T-helper 2 cell treated with Interferon-gamma antibody and Interleukin-4, amounts not matched to agents 5 μg/mL and 100 μg/mL, for 36 hours (primary cell): ENCODE results near the gene FAM210B.
A peak's percentile ranks its signal among the peaks of the same experiment; 100 is the strongest.
"Not testable (repeated sequence)": the region's sequence is repeated elsewhere in the genome, so short reads cannot be mapped to it uniquely, and the experiment has no call there.

ENCODE experiments used
- DNase-seq: peaks from one replicate; pipeline ENCODE4 v3.0.0; 2021; ENCODE audit warnings: low spot score
- H3K27ac Mint-ChIP-seq: one replicate; pipeline ENCODE4 v1.8.0; 2021; ENCODE audit warnings: mild to moderate bottlenecking, mixed read lengths
- H3K27me3 Mint-ChIP-seq: one replicate; pipeline ENCODE4 v1.8.0; 2021; ENCODE audit warnings: low read depth, mixed read lengths
- H3K36me3 Mint-ChIP-seq: one replicate; pipeline ENCODE4 v1.8.0; 2021; ENCODE audit warnings: low read depth, mixed read lengths
- H3K4me1 Mint-ChIP-seq: one replicate; pipeline ENCODE4 v1.8.0; 2021; ENCODE audit warnings: low read depth, mixed read lengths
- H3K4me3 Mint-ChIP-seq: one replicate; pipeline ENCODE4 v1.8.0; 2022; ENCODE audit warnings: mild to moderate bottlenecking, moderate library complexity, mixed read lengths
- H3K9me3 Mint-ChIP-seq: one replicate; pipeline ENCODE4 v1.8.0; 2021; ENCODE audit warnings: mixed read lengths

FAM210B gene

GRCh38 chr20:56391596-56392131, 32.9 kb downstream of the FAM210B start:
- peak; percentile 20 for DNase-seq
- Mint-ChIP-seq H3K4me3 (no peak overlapping the region), H3K9me3 (no peaks in the 10 kb centered on the region), H3K27me3 (no peaks in the 10 kb centered on the region), H3K36me3 (peaks cover 54% of the 10 kb centered on the region), H3K4me1 (peaks cover 36% of the 10 kb centered on the region), H3K27ac (no peak overlapping the region)

DNA sequence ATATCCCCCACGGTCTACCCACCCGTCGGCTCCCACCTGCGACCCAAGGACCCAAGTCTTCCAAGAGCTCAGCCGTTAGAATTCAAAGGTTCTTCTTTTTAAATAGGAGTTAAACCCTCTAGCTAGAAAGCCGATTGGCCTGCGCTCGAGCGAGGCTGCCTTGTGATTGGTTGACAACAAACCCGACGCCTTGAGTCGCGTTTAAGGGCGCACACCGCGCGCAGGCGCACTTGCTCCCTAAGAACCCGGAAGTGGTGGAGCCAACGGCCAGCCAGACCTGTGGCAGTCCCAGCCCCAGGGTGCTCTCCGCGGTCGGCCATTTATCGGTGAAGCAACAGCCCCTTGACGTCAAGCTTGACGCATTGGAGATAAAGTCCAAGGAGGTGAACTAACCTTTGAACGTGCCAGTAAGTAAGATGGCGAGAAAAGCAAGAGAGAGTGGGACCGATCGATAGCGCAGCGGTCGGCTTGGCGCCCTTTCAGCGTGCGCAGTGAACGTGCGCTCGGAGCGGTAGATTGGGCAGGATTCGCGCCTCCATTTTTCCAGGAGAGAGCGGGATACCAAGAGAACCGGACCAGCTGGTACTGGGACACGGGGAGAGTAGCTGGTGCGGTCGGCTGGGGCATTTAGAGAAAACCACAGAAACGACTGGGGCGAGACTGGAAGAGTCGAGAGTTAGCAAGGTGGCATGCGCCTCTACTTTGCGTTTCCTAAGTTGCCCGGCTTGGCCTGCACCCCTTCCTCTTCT, 33.5 kb downstream of the FAM210B start, which contains the start of the genes AURKA and CSTF1:
TSS of gene AURKA (minus strand) at position 84 of the 749 bp plus-strand sequence. CDS start 4,018 bp downstream, outside the sequence.
TSS of gene CSTF1 (plus strand) at position 514 of the 749 bp plus-strand sequence. CDS start 2,908 bp downstream, outside the sequence.
- peaks cover 36% of the 10 kb centered on the region for H3K4me1 Mint-ChIP-seq
- H3K27ac Mint-ChIP-seq, result no peak within 1 kb of the TSS
- no peaks in the 10 kb centered on the region for H3K9me3 Mint-ChIP-seq
- no peak within 1 kb of the TSS for H3K4me3 Mint-ChIP-seq
- H3K36me3 Mint-ChIP-seq, result peaks cover 59% of the 10 kb centered on the region
- peak; percentile 100 for DNase-seq
- no peaks in the 10 kb centered on the region for H3K27me3 Mint-ChIP-seq

GRCh38 chr20:56392881-56393482, 34.2 kb downstream of the FAM210B start:
- Mint-ChIP-seq H3K36me3 (peaks cover 61% of the 10 kb centered on the region), H3K27ac (no peak overlapping the region), H3K4me3 (no peak overlapping the region), H3K4me1 (peaks cover 36% of the 10 kb centered on the region), H3K27me3 (no peaks in the 10 kb centered on the region), H3K9me3 (no peaks in the 10 kb centered on the region)
- no peak for DNase-seq

DNA sequence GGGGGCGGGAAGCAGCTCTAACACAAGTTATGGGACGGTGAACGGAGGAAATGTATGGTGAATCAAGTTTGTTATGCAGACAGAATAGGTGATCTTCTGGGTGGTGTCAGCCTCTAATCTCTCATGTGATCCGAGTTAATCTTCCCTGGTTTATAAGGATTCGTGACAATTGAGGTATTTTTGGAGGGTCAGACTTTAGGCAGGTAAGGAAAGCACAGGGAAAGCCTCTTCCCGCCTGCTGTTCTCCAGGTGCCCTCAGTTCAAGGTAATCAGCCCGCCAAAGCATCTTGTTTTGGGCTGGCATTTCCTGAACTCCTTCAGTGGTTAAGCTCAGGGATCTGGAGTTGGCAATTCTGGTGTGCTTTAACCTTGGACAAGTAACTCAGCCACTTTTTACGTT, 34.9 kb downstream of the FAM210B start:
- H3K36me3 Mint-ChIP-seq, result peaks cover 60% of the 10 kb centered on the region
- no peaks in the 10 kb centered on the region for H3K27me3 Mint-ChIP-seq
- H3K4me3 Mint-ChIP-seq, result no peak overlapping the region
- no peaks in the 10 kb centered on the region for H3K9me3 Mint-ChIP-seq
- H3K27ac Mint-ChIP-seq, result no peak overlapping the region
- DNase-seq, result no peak
- H3K4me1 Mint-ChIP-seq, result peaks cover 36% of the 10 kb centered on the region

DNA sequence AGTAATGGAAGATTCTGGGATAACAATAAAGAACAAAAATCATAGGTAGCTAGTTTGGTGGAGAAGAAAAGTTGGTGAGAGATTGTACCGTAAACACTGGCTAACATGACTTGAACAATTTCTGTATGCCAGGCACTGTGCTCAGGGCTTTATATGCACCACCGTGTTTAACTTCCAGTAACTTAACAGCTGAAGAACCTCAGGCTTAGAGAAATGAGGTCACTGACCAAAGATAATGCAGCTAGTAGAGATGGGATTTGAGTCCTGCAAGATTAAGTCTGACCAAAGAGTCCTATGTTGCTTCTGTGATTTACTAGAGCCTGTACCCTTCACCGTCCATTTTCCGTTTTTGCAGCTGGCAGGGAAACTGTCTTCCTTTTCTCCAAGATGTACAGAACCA, 36.4 kb downstream of the FAM210B start:
- H3K4me3 Mint-ChIP-seq, result no peak overlapping the region
- H3K27ac Mint-ChIP-seq, result no peak overlapping the region
- peaks cover 59% of the 10 kb centered on the region for H3K36me3 Mint-ChIP-seq
- no peak for DNase-seq
- peaks cover 26% of the 10 kb centered on the region for H3K4me1 Mint-ChIP-seq
- H3K9me3 Mint-ChIP-seq, result no peaks in the 10 kb centered on the region
- no peaks in the 10 kb centered on the region for H3K27me3 Mint-ChIP-seq

DNA sequence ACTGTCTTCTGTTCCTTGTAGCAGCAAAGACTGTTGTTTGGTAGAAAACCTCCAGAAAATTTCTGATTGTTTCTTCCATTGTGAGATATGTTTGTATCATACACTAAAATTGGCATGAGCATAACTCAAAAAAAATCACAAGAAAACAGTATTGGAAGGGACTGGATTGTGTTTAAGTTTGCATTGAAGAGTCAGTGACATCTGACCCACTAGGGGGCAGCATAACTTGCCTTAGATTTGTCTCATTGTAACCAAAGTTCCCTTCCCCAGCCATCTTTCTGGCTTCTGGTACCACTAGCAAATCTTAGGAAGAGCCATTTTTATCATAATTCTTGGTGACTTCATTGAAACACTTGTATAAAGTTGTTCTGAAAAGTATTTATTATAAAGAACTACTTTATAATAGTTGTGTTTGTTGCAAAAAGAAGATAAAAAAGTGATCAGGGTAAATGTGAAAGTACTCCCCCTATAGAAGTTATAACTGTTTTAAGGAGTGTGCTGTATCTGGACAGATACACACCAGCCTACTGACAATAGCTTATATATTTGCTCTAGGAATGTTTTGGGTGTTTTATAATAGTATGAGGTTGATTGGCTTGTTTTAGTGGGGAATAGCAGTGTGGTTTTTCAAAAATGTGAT, 41.3 kb downstream of the FAM210B start:
- H3K9me3 Mint-ChIP-seq, result no peaks in the 10 kb centered on the region
- no peaks in the 10 kb centered on the region for H3K27me3 Mint-ChIP-seq
- DNase-seq, result peak; percentile 39
- H3K4me3 Mint-ChIP-seq, result no peak overlapping the region
- H3K4me1 Mint-ChIP-seq, result peaks cover 10% of the 10 kb centered on the region
- H3K27ac Mint-ChIP-seq, result peak overlapping the region; percentile 62
- peaks cover 75% of the 10 kb centered on the region for H3K36me3 Mint-ChIP-seq

- no peaks in the 10 kb centered on the region for H3K9me3 Mint-ChIP-seq
- no peak overlapping the region for H3K27ac Mint-ChIP-seq
- no peaks in the 10 kb centered on the region for H3K27me3 Mint-ChIP-seq
- H3K36me3 Mint-ChIP-seq, result peaks cover 69% of the 10 kb centered on the region
- peaks cover 9% of the 10 kb centered on the region for H3K4me1 Mint-ChIP-seq
- DNase-seq, result no peak
- H3K4me3 Mint-ChIP-seq, result no peak overlapping the region
Observed at GRCh38 chr20:56403465-56403864, 44.7 kb downstream of the FAM210B start.

DNA sequence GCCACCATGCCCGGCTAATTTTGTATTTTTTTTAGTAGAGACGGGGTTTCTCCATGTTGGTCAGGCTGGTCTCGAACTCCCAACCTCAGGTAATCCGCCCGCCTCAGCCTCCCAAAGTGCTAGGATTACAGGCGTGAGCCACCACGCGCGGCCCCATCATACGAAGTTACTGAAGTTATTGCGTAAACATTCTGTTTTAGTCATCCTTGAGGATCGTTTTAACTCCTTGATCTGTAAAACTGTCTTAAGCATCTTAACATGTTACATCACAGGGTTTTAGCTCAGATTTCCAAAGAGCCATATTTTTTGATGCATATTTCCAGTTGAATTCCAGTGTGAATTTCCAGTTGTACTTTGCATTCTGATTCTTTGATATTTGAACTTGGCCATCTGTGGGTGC, 46.6 kb downstream of the FAM210B start:
- not testable (repeated sequence) for DNase-seq, H3K27me3 Mint-ChIP-seq, H3K4me3 Mint-ChIP-seq, H3K9me3 Mint-ChIP-seq, H3K4me1 Mint-ChIP-seq, H3K27ac Mint-ChIP-seq
- H3K36me3 Mint-ChIP-seq, result peaks cover 61% of the 10 kb centered on the region

- H3K4me1 Mint-ChIP-seq, result peaks cover 12% of the 10 kb centered on the region
- no peaks in the 10 kb centered on the region for H3K27me3 Mint-ChIP-seq
- H3K27ac Mint-ChIP-seq, result no peak overlapping the region
Observed at GRCh38 chr20:56406910-56407309, 48.1 kb downstream of the FAM210B start.

DNA sequence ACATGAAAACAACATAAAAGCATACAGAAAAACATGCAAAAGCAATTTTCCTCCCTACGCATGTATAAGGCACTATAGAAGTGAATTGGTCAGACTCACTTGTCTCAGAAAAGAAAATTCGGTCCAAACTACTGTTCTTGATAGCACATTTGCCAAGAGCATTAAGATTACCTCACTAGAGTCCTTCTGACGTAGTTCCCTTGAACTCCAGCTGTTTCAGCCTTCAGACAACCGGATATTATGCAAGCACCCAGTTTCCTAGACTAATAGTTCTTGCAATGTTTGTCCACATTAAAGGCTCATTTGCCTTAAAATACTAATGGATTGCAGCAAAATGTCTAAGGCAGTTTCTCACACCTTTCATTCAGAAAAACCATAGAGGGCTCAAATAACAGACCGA, 50.7 kb downstream of the FAM210B start:
- Mint-ChIP-seq H3K27ac (no peak overlapping the region), H3K36me3 (peaks cover 59% of the 10 kb centered on the region), H3K9me3 (peaks cover 11% of the 10 kb centered on the region), H3K27me3 (no peaks in the 10 kb centered on the region), H3K4me3 (no peak overlapping the region), H3K4me1 (peaks cover 26% of the 10 kb centered on the region)
- DNase-seq, result no peak

More at GRCh38 chr20:56406910-56407309, 48.1 kb downstream of the FAM210B start:
- H3K9me3 Mint-ChIP-seq, result no peaks in the 10 kb centered on the region
- H3K4me3 Mint-ChIP-seq, result no peak overlapping the region
- H3K36me3 Mint-ChIP-seq, result peaks cover 58% of the 10 kb centered on the region
- DNase-seq, result no peak

DNA sequence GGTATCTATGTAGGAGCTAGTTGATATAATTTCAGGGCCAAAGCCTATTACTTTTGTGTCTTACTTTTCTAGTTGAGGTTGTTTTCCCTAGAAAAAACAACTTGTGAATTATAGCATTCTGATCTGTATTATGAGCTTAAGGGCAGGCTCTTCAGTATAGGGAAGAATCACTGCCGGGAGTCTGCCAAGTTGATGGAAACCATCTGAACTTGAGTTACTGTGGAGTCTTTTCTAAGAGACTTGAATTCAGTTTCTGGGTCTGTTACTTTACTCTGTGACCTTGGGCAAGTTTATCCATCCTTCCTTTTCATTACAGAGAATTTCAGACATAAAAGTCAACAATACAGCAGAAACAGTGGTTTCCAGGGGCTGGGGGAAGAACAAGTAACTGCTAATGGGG, 51.2 kb downstream of the FAM210B start:
- Mint-ChIP-seq H3K27ac (no peak overlapping the region), H3K4me3 (no peak overlapping the region), H3K4me1 (peaks cover 28% of the 10 kb centered on the region), H3K27me3 (no peaks in the 10 kb centered on the region), H3K9me3 (peaks cover 11% of the 10 kb centered on the region), H3K36me3 (peaks cover 55% of the 10 kb centered on the region)
- no peak for DNase-seq

DNA sequence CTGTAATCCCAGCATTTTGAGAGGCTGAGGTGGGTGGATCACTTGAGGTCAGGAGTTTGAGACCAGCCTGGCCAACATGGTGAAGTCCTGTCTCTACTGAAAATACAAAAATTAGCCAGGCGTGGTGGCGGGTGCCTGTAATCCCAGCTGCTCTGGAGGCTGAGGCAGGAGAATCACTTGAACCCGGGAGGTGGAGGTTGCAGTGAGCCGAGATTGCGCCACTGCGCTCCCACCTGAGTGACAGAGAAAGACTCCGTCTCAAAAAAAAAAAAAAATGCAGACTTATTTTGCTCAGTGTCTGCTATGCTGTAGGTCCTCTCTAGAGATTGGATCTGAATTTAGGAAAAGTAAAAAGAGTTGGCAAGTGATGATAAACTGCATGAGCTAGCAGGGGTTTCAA, 52.5 kb downstream of the FAM210B start:
- peaks cover 27% of the 10 kb centered on the region for H3K4me1 Mint-ChIP-seq
- H3K4me3 Mint-ChIP-seq, result peak overlapping the region; percentile 81
- peaks cover 11% of the 10 kb centered on the region for H3K9me3 Mint-ChIP-seq
- H3K27ac Mint-ChIP-seq, result peak overlapping the region; percentile 86
- not testable (repeated sequence) for DNase-seq, H3K27me3 Mint-ChIP-seq
- H3K36me3 Mint-ChIP-seq, result peaks cover 43% of the 10 kb centered on the region

GRCh38 chr20:56411759-56412472, 53.1 kb downstream of the FAM210B start, which contains the start of gene CASS4:
CASS4 (plus strand) TSS chr20:56412260; CDS start chr20:56412459, 199 bp downstream.
- Mint-ChIP-seq H3K27me3 (no peaks in the 10 kb centered on the region), H3K9me3 (peaks cover 11% of the 10 kb centered on the region), H3K4me1 (peaks cover 29% of the 10 kb centered on the region), H3K36me3 (peaks cover 41% of the 10 kb centered on the region), H3K27ac (peak within 1 kb of the TSS; percentile 86), H3K4me3 (peak within 1 kb of the TSS; percentile 81)
- DNase-seq, result no peak
